Measurements from ENCODE around the gene POM121.
"Not testable (repeated sequence)": the region's sequence is repeated elsewhere in the genome, so short reads cannot be mapped to it uniquely, and the experiment has no call there.

DNA sequence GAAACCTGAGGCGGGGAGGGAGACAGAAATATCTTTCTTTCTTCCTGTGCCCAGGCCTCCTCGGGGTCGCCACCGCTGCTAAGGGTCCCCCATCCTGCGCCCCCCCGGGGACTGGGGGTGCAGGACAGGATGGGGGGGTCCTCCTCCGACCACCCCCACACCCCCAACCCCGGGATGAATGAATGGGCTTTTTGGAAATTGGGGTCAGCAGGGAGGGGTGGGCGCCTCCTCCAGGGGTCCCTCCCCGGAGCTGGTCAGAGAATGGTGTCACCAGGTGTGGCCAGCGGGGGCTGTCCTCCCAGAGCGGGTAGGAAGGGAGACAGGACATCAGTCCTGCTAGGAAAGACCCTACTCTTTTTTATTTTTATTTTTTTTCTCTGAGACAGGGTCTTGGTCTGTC, 51.5 kb downstream of the POM121 start:
- not testable (repeated sequence) for TF ChIP-seq CTCF (IDR thresholded peaks at IDR 0.05 in 2 of 3, conservative IDR thresholded peaks at IDR 0.05 in 1 of 3; ENCODE audit: control insufficient read depth in 2 of 3, extremely low read depth in 1 of 3, insufficient read depth in 1 of 3, low read depth in 3 of 3, low read length in 3 of 3); ZSCAN29 (IDR thresholded peaks at IDR 0.05)

All from GM12878 (cell line).